Body of pancreas (tissue), 4 donors: ENCODE measurements around the gene CCDC141.

Source experiments
- CTCF ChIP-seq, 7 experiments: fragments of 450-650 bp in 4 of 7; fragments of 200-600 bp in 3 of 7; sonication (generic) in 3 of 7; IDR thresholded peaks; one replicate each; pipeline ENCODE4 v1.5.1; 2016 to 2019; ENCODE audit warnings: antibody characterized with exemption in 7 of 7
- POLR2A ChIP-seq, 3 donors: fragments of 450-650 bp; IDR thresholded peaks; one replicate each; pipeline ENCODE4 v1.6.1; 2016; ENCODE audit warnings: antibody characterized with exemption in 3 of 3, mild to moderate bottlenecking in 2 of 3

GRCh38 chr2:178962805-178963433, 87.0 kb downstream of the CCDC141 start:
- TF ChIP-seq CTCF (IDR thresholded peaks at IDR 0.05) (no peak), POLR2A (IDR thresholded peaks at IDR 0.05) (no peak)
